Spleen (tissue), 7 donors: ENCODE measurements around the gene HSP90B1.

Source experiments
- CTCF ChIP-seq, 11 experiments: fragments of 200-600 bp in 7 of 11; fragments of 450-650 bp in 4 of 11; sonication (generic) in 4 of 11; IDR thresholded peaks in 8 of 11; conservative IDR thresholded peaks in 3 of 11; 1 replicate in 7 of 11; 2 replicates in 4 of 11; pipeline versions ENCODE4 v1.4.0 to v1.8.0; 2016 to 2021; ENCODE audit warnings: antibody characterized with exemption in 11 of 11, inconsistent platforms in 4 of 11, mild to moderate bottlenecking in 1 of 11
- POLR2AphosphoS5 ChIP-seq, 3 donors: sonication (generic); formaldehyde crosslinking; IDR thresholded peaks; one replicate each; pipeline ENCODE4 v1.5.1; 2017; ENCODE audit warnings: antibody characterized with exemption in 3 of 3
- donor health status: DM: no; HTN: no; CAD: no; lungs with moderate emphysema.
- donor health status: DM: no; HTN: no; CAD: no.
- donor health status: DM: no; HTN: no; CAD: no.

GRCh38 chr12:103956509-103957027 lies 26.4 kb downstream of the HSP90B1 start:
- TF ChIP-seq CTCF (IDR thresholded peaks at IDR 0.05 in 8 of 11, conservative IDR thresholded peaks at IDR 0.05 in 3 of 11): no peak
- TF ChIP-seq POLR2AphosphoS5 (IDR thresholded peaks at IDR 0.05): no peak
